GM18519 (cell line): ENCODE measurements around the gene ZNF407.

ENCODE experiments used
- ATAC-seq: cut with Tn5 transposase; IDR thresholded peaks from one replicate; pipeline ENCODE4 v1.9.1; 2021; ENCODE audit warnings: mild to moderate bottlenecking, moderate library complexity; ENCODE audit not compliant: unreplicated experiment, low FRiP score

The ZNF407 gene

DNA sequence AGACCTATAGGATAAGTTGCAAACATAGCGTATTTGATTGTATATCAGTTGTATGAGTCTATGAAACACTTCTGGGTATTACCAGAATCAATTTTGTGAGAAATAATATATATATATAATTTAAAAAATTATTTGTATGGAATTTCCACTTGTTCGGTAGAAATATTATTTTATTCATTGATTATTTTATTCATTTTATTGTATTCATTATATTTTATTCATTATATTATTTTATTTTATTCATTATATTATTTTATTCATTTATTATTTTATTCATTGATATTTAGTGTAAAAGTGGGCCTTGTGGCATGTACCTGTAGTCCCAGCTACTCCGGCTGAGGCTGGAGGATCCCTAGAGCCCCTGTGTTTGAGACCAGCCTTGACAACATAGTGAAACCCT is 268.9 kb downstream of the ZNF407 start:
- no peak for ATAC-seq

DNA sequence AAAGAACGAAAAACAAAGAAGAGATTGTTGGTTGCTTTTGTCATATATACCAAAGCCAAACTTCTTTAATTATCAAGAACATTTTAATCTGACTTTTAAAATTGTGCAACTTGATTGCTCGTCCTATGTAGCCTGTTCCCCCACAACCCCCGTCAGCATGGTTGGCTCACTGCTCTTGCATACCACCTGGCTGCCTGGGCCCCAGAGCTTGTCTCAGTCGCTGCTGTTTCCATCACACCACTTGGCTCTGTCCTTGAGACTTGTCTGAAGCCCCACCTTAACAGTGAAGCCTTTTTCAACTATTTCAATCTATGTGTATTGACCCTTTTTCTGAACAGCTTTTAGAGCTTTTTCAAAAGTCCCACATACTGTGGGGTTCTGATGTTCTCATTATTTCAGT is 270.8 kb downstream of the ZNF407 start:
- no peak for ATAC-seq

DNA sequence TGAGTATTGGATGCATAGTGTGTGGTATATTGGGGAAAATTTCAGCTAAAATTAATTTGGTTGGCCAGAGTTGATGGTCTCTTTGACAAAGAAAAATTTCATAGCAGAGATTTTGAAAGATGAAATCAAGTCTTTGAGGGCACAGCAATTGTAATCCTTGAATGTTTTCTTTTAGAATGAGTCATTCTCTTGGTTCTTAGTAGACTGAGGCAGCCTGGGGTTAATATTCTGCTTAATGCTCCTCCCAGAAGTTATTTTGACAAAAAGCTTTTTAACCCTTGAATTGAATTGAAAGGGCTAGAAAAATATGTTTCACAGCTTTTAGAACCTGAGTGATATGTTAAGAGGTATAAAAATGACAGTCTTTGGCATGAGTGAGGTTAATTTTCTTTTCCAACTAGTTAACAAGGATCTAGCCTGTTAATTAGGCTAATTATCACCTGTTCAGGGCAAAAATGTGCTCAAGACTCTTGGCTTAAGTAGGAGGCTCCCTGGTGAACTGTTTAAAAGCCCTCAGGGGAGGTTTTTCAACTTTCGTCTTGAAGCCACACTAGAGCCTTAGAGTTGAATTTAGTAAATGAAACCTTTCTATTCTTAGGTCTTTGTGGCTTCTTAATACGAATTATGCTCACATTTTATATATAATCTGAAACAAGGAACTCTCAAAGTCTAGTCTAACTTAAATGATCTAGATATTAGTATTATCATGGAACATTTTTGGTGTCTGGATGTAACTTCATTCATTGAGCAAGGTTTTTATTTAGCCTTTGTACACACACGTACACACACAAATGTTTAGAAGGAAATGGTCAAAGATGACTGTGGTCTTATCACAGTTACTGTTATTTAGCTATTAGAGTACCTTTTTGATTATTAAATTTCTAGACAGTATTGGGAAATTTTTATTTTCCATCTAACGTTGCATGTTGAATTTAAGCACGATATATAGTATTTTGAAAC is 272.5 kb downstream of the ZNF407 start:
- peak; percentile 79 for ATAC-seq

- ATAC-seq, result peak; percentile 10
Observed at GRCh38 chr18:74870950-74871349, 273.3 kb downstream of the ZNF407 start.

DNA sequence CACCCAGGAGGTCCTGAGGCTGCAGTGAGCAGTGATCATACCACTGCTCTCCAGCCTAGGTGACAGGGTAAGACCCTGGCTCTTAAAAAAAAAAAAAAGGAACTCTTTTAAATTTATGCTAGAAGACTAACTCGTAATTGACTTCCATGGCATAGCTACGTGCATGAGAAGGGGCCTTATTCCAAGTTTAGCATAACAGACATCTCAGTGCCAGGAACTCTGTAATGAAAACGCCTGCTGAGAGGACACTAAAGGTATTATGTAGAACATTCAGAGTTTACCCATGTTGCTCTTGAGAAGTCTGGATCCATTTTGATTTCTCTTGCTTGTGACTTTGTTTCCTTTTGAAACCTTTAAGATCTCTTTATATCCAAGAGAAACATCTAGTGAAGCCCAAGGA is 276.0 kb downstream of the ZNF407 start:
- ATAC-seq, result no peak

- ATAC-seq, result no peak
Observed at GRCh38 chr18:74874351-74874750, 276.7 kb downstream of the ZNF407 start.

- ATAC-seq, result no peak
Observed at GRCh38 chr18:74876630-74877243, 279.1 kb downstream of the ZNF407 start.

DNA sequence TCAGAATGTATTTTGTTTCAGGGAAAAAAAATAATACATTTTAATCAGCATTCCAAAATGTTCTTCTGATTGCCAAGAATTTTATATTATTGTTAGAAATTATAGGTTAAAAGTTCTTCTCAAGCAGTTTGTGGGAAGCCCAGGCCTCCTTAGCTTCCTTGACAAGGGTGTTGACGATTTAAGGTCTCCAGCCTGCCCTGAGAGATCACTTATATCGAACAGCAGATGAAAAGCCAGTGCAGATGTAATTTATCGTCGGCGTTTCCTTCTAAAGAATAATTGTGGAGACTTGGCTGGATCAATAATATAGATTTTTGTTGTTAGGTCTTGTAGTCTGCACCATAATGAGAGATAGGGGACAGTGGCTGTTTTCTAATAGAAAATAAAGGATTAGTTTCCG is 280.6 kb downstream of the ZNF407 start:
- no peak for ATAC-seq

DNA sequence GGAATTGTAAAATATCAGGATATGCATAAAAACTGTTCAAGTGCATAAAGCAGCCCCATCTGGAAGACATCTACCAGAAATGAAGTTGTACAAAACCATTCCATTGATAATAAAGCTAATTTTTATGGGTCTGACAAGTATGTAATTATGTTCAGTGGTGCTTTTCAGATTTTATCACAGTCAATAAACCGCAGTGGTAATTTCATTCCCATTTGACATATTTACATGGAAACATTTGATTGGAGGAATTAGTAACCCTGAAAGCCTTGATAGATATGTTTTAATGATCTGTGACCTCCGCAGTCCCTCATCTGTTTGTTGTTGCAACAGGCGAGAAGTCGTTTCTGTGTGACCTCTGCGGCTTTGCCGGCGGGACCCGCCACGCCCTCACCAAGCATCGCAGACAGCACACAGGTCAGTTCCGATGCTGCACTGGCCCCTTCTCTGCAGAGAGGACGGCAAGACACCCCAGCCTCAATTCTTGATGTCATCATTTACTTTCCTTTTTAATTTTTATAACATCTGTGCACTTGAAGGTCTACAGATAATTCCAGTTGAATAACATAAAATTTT is 283.1 kb downstream of the ZNF407 start:
- no peak for ATAC-seq

DNA sequence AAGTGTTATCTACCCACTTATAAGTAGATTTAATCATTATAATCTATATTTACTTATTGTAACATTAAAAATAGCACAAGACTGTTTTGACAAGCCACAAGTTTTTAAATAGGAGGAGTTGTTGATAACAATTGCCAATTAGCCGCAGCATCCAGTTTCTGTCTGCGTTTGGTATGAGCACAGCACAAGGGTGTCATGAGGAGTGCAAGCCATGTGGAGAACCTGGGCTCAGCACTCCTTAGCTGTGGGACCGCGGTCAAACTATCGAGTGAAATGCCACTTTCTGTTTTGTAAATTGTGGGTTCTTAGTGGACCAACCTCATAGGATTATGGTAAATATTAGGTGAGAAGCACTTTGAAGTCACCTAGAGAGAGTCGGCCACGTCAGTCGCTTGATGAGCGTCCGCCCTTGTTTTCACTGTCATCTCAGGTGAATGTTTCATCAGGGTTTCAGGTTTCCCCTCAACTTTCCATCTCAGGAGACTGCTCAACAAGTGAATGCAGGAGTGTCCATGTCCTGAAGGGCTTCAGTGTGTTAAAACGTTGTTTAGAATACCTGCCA is 294.5 kb downstream of the ZNF407 start:
- no peak for ATAC-seq

- ATAC-seq, result no peak
Observed at GRCh38 chr18:74895686-74896085, 298.0 kb downstream of the ZNF407 start.

DNA sequence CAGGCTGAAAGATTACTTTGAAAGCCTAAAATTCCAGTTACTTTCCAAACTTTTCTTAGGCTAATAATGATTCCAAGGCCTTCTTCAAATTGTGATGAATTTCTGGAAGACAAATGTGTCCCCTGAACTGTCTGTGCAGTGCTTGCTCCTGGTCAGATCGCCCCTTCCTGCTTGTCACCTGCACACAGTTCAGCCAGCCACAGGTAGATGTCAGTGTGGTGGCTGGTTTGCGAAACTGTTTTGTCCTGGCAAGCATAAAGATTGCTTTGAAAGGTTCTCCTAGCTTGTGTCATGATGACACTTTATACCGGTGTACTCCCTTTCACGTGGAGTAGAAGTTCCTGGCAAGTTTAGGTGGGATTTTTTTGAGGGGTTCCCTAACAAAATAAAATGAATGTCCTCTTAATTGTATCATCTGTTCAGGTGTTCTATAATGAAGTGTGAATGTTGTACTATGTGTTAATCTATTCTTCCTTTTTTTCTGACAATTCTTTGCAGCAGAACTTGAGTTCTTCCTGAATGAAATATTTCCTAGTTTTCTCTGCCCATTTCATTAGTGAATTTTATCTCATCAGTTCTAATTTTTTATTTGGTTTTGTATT is 298.8 kb downstream of the ZNF407 start:
- ATAC-seq, result peak; percentile 64

DNA sequence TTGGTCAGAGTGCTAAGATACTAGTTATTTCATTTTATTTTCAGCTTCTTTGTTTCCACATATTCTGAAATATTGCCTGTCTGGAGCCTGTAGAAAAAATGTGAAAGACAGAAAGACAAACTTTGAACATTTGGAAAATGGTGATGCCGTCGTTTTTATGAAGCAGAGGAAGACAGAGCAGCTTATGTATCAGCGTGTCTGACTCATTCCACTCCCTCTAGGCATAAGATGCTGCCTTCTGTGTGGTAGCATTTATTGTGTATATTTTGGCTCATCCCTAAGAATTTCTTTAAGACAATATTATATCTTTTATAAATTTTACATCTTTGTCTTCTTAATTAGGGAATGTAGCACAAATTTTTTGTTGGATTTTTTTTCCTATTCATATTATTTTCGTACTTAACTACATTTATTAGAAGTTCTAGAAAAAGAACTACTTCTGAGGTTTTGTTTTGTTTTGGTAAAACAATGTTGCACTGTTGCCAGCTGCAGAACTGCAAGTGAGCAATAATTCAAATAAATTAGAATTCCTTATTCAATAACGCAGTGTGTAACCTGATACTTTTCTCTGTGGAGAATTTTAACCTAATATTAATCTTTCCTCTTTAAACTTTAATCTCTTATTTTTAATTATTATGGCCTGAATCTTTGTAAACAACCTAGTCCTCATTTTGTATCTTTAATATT is 300.4 kb downstream of the ZNF407 start:
- no peak for ATAC-seq

- no peak for ATAC-seq
Observed at GRCh38 chr18:74898965-74899364, 301.3 kb downstream of the ZNF407 start.

- ATAC-seq, result no peak
Observed at GRCh38 chr18:74899554-74899953, 301.9 kb downstream of the ZNF407 start.

GRCh38 chr18:74901362-74902146 is 303.9 kb downstream of the ZNF407 start:
- ATAC-seq, result no peak

- ATAC-seq, result no peak
Observed at GRCh38 chr18:74902147-74902455, 304.4 kb downstream of the ZNF407 start.

DNA sequence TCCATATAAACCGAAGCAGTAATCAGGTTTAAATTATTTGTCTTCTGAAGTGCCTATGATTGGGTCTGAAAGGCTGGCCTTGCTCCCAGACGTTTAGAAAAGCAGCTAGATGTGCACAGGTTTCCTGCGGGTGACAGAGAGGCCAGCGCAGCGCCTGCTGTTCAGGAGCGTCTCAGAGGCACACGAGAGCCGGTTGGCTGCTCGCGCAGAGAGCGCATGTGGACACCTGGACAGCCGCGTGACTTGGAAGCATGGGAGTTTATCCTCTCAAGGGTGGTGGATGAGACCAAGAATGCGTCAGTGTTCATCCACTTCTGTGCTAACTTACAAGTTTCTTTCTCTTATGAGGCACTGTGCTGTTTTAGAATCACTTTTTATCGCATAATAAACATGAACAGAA is 307.6 kb downstream of the ZNF407 start:
- no peak for ATAC-seq

DNA sequence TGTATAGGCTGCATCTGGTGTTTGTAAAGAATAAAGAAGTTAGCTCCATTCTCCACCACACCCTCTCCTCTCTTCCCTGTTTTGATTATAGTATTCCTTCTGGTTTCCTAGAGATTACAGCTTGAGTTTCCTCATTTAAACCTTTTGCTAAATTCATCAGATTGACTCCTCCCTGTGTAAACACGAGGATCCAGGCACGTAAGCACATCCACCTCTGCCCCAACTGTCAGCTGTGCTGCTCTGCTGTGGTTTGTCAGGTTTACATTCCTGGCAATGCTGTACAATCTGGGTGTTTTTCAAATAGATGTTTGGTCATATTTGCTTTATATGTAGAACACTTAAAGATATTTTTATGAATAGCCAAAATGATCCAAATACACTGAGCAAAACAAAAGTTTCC is 308.5 kb downstream of the ZNF407 start:
- no peak for ATAC-seq
